GM18861 (cell line): ENCODE data around the gene LRRC45.
A peak's percentile ranks its signal among the peaks of the same experiment; 100 is the strongest.

Experiments used
- ATAC-seq: cut with Tn5 transposase; IDR thresholded peaks from one replicate; pipeline ENCODE4 v1.9.1; 2021; ENCODE audit not compliant: unreplicated experiment

Gene LRRC45

GRCh38 chr17:82060614-82061013, 37.5 kb downstream of the LRRC45 start:
- ATAC-seq, result no peak

DNA sequence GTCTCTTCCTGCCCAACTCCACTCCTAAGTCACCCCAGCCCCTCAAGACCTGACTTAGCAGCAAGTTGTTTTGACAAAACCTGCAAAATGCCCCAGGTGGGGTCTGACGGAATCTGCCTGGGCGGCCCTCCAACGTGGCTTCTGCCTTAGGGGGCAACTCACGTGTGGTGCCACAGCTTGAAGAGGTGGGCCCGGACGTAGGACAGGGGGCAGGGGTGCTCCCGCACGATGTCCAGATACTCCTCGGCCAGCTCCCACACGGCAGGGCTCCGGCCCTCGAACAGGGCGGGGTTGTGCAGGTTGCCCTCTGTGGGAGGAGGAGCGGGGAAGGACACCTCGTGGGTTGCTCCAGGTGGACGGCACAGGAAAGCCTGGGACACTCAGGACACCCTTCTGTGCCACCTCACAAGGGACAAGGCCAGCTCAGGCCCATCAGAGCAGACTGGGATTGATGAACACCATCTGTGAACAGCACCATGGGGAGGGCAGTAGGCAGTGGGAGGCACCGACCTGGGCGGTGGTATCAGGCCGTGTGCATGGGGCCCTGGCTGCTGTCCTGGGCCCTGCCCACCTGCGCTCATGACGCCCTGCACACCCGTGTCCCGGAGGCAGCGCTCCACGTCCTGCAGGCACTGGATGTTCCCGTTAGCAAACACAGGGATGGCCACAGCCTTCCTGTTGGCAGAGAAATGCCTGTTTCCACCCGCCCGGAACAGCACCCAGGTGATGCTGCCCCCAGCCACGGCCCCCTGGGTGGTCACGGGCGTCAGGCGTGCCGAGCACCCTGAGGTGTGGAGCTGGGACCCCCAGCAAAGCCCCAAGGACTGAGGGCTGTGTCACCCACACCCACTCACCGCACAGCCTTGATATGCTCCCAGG, 38.2 kb downstream of the LRRC45 start:
- ATAC-seq, result no peak

DNA sequence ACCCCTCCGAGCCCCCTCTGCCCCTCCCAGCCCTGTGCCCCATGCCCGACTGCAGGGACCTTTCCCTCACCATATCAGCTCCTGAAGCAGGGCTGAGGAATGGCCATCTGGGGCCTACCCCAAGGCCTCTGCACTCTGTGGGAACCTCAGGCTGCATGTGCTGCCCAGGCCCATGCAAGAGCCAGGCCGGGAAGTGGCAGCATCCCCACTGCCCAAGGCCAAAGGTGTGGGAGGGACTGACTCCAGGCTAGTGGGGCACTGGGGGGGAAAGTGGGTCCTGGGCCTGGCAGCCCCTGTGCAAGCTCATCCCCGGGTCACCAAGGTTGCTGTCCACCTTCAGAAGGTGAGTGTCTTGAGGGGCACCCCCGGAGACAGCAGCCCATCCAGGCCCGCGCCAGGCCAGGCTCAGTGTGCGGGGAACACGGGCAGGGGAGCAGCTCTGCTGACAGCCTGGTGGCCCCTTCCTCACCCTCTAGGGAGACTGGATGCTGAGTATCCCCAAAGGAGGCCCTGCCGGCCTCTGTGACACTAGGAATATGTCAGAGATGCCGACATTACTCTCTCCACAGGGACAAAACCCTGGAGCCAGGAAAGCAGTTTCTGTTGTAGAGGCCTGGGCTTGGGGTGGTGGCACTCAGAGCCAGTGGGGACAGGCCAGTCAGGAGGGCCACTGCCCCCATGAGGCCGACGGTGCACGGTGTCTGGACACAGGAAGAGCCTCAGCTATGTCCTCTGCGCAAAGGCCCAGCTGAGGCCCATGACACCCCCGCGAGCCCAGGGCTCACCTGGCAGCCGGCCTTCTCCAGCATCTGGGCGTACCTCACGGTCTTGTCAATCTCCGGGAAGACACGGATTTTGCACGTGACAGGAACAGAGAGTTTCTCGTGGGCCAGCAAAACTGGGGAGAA, 39.2 kb downstream of the LRRC45 start:
- ATAC-seq, result no peak

DNA sequence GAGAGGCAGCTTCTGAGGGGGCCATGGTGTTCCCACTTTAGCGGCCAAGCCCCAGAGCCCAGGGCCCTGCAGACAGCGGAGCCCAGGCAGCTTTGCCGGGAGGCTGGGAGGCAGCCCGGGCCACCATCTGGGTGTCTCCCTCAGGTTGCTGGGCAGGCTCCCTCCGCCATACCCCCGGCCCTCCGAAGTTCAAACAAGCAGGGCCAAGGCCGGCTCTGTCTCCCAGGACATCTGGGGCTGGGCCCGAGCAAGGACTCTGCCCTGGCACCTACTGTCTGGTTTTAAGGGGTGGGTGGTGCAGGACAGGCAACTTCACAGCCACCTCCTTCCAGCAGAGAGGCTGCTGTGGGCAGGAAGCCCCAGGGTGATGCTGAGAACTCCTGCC, 39.9 kb downstream of the LRRC45 start:
- ATAC-seq, result no peak

- ATAC-seq, result no peak
Observed at GRCh38 chr17:82063424-82064415, 40.6 kb downstream of the LRRC45 start.

GRCh38 chr17:82064433-82065192, 41.5 kb downstream of the LRRC45 start:
- ATAC-seq, result no peak

GRCh38 chr17:82065193-82065637, 42.1 kb downstream of the LRRC45 start:
- ATAC-seq, result peak; percentile 19

DNA sequence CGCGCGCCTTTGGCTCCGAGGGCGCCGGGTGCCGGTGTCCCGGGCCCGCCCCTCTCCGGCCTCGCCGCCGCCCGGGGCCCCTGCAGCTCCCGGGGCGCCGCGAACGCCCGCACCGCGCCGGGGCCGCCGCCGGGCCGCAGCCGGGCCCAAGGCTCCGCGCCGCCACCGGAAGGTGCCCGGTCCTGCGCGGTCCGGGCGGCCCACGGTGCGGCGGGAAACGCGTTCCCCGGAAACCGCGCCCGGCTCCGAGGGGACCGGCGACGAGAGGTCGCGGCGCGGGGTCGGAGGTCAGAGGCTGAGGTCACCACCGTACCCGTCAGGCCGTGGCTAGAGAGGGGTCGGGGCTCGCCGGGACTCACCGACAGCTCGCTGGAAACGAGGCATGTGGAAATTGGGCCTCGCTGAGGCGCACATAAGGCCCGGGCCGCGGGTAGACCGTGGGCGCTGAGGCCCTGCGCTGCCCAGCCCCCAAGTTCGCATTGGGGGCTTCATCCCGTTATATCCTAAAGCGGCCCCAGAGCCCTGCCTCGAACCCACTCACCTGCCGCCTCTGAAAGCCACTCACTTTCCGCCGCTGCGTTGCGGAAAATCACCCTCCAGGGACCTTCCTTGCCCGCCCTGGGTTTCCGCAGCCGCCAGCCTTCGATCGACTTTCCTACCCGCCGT, 42.7 kb downstream of the LRRC45 start, which contains the start of gene DUS1L:
TSS of gene DUS1L (minus strand) at position 167 of the 666 bp plus-strand sequence. CDS start 745 bp downstream, outside the sequence.
- peak; percentile 58 for ATAC-seq

GRCh38 chr17:82070611-82071010, 47.5 kb downstream of the LRRC45 start:
- no peak for ATAC-seq

GRCh38 chr17:82072827-82073226, 49.7 kb downstream of the LRRC45 start:
- ATAC-seq, result no peak

DNA sequence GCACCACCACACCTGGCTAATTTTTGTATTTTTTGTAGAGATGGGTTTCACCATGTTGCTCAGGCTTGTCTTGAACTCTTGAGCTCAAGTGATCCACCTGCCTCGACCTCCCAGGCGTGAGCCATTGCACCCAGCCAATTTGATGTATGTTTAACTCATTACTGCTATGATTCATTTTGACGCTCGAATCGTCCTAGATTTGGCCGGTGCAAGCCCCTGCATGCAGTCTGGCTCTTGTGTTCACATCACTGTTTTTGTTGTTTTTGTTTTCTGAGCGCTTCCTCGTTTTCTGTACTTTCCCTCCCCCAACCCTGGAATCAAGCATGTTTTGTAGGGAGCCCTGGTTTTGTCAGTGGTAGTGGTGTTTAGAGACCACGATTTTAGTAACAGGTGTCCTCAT, 50.3 kb downstream of the LRRC45 start:
- no peak for ATAC-seq

- no peak for ATAC-seq
Observed at GRCh38 chr17:82076018-82076784, 53.1 kb downstream of the LRRC45 start.

DNA sequence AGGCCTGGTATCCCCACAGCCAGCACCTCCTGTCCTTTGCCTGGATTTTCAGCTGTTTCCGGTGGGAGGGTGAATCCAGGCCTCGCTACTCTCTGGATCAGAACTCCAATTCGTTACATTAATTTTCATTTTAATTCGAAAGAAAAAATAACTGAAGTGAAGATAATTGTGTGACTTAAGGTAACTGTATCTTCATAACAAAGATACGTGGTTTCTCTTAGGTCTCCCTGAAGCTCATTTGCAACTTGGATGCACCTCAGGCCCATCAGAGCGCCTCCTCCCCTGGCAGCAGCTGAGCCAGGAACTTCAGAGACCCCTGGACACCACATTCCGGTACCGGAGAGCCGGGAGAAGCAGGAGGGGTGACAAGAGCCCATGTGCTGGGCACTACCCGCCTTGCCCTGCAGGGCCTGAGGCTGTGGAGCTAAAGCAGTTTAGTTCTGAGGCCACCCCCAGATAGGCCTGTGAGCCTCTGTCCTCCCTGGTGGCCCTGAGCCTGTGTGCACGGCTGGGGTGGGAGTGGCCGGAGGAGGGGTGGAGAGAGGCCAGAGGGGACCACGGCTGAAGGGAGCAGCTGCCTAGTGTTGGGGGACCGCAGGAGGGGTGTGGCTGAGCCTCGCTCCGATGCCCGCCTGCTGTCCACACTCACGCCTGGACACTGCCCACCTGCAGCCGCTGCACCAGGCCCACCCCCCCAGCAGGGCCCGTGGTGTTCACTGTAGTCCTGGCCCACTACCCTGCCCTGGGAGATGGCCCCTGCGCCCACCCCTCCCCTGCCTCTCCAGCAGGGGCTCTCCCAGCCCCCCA, 53.9 kb downstream of the LRRC45 start:
- ATAC-seq, result no peak

- no peak for ATAC-seq
Observed at GRCh38 chr17:82077617-82078358, 54.7 kb downstream of the LRRC45 start.

DNA sequence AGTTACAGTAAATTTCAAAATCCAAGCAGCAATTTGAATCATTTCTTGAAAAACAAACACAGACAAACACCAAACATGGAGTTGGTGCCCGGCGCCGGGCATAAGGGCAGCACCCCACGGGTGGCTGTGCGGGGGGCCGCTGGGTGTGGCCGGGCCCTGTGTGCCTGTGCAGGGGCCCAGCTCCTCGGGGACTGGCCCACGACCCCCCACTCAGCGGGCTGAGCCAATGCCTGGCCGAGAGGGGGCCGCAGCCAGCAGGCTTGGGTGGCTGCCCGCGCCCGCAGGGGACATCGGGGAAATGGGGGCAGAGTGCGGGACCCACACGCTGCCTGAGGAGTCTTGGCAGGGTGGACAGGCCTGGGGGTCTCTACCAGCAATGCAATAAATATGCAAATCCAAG, 55.3 kb downstream of the LRRC45 start:
- ATAC-seq, result no peak

GRCh38 chr17:82079001-82079677, 56.0 kb downstream of the LRRC45 start:
- no peak for ATAC-seq
